ENCODE results near the gene NTM. TPM values are rescaled to one million over a fixed set of nuclear protein-coding genes. Genes with fewer than 3 reads are reported as not detected.

NTM gene
- polyA plus RNA-seq, 1 experiment = 33.6 TPM

GRCh38 chr11:131464461-131464860 is 94.0 kb downstream of the NTM start:
- Histone ChIP-seq H3K4me3 (ENCODE audit: low read depth, low read length) (no peak overlapping the region), H3K36me3 (ENCODE audit: control insufficient read depth, insufficient read depth, low read length) (no peaks in the 10 kb centered on the region), H3K27me3 (ENCODE audit: control insufficient read depth, insufficient read depth, low read length) (no peaks in the 10 kb centered on the region)
- no peak for DNase-seq (ENCODE audit: low read depth)
- CTCF ChIA-PET = no interaction called here
- TF ChIP-seq CTCF (IDR thresholded peaks at IDR 0.05; ENCODE audit: insufficient read depth, low read depth, low read length) = no peak
- POLR2A ChIA-PET = no interaction called here

- DNase-seq (ENCODE audit: low read depth) = no peak
- ChIA-PET POLR2A (no interaction called here), CTCF (no interaction called here)
- H3K27me3 ChIP-seq (ENCODE audit: control insufficient read depth, insufficient read depth, low read length) = no peaks in the 10 kb centered on the region
- H3K36me3 ChIP-seq (ENCODE audit: control insufficient read depth, insufficient read depth, low read length) = no peaks in the 10 kb centered on the region
- TF ChIP-seq CTCF (IDR thresholded peaks at IDR 0.05; ENCODE audit: insufficient read depth, low read depth, low read length) = no peak
- H3K4me3 ChIP-seq (ENCODE audit: low read depth, low read length) = no peak overlapping the region
Measured at GRCh38 chr11:131465039-131465438, 94.6 kb downstream of the NTM start.

GRCh38 chr11:131465746-131466145 is 95.3 kb downstream of the NTM start:
- ChIA-PET CTCF (no interaction called here), POLR2A (no interaction called here)
- no peak for DNase-seq (ENCODE audit: low read depth)
- TF ChIP-seq CTCF (IDR thresholded peaks at IDR 0.05; ENCODE audit: insufficient read depth, low read depth, low read length) = no peak
- Histone ChIP-seq H3K4me3 (ENCODE audit: low read depth, low read length) (no peak overlapping the region), H3K27me3 (ENCODE audit: control insufficient read depth, insufficient read depth, low read length) (no peaks in the 10 kb centered on the region), H3K36me3 (ENCODE audit: control insufficient read depth, insufficient read depth, low read length) (no peaks in the 10 kb centered on the region)

DNA sequence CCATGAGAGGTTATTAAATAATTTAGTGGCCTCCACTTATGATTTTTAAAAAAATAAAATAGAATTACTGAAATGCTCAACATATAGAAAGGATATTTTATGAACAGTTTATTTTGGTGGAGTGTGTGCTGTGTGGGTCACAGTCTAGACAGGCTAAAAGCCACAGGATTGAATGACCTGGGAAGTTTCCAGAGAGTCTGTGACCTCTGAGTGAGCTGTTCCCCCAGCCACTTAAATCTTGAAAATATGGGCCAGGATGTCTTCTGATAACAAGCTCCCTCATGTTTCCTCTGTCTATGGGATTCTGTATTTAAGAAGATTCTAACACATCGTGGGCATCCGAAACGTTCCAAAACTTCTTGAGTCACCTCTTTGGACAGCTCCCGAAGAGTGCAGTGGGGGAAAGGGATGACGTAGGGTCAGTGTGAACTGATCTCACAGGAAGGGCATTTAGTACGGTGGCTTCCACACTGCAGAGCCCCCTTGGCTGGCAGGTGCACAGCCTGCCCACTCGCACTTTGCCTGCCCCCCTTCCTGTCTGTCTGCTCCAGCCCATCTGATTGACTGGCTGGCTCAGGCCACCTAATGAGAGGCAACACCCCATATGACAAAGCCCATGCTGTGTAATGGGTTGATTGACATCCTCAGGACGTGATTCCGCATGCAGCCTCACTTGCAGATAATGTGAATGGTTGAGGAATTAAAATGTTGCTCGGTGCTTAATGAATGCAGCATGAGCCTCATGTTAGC is 97.4 kb downstream of the NTM start:
- TF ChIP-seq CTCF (IDR thresholded peaks at IDR 0.05; ENCODE audit: insufficient read depth, low read depth, low read length) = no peak
- Histone ChIP-seq H3K27me3 (ENCODE audit: control insufficient read depth, insufficient read depth, low read length) (no peaks in the 10 kb centered on the region), H3K36me3 (ENCODE audit: control insufficient read depth, insufficient read depth, low read length) (no peaks in the 10 kb centered on the region), H3K4me3 (ENCODE audit: low read depth, low read length) (no peak overlapping the region)
- CTCF ChIA-PET = interaction anchor here (1.6 kb wide), 1 partner anchor 15 kb away, joined by 3 read pairs; no protein-coding TSS in a partner anchor
- no peak for DNase-seq (ENCODE audit: low read depth)
- POLR2A ChIA-PET = no interaction called here

GRCh38 chr11:131468565-131468964 is 98.2 kb downstream of the NTM start:
- H3K4me3 ChIP-seq (ENCODE audit: low read depth, low read length) = no peak overlapping the region
- CTCF ChIA-PET = interaction anchor here (1.6 kb wide), 1 partner anchor 15 kb away, joined by 3 read pairs; no protein-coding TSS in a partner anchor
- POLR2A ChIA-PET = no interaction called here
- H3K27me3 ChIP-seq (ENCODE audit: control insufficient read depth, insufficient read depth, low read length) = no peaks in the 10 kb centered on the region
- H3K36me3 ChIP-seq (ENCODE audit: control insufficient read depth, insufficient read depth, low read length) = no peaks in the 10 kb centered on the region
- no peak for TF ChIP-seq CTCF (IDR thresholded peaks at IDR 0.05; ENCODE audit: insufficient read depth, low read depth, low read length)
- no peak for DNase-seq (ENCODE audit: low read depth)

Measured in BJ (cell line).